Endodermal cell (in vitro differentiated cells): Measurements from ENCODE around the gene COL18A1. TPM values are rescaled to one million over a fixed set of nuclear protein-coding genes. Genes with fewer than 3 reads are reported as not detected.

Experiments used
- DNase-seq: peaks from one replicate; pipeline ENCODE4 v3.0.0-alpha.2; 2017
- H3K27ac ChIP-seq: 2 replicates; pipeline ENCODE4 v1.5.1; 2013; ENCODE audit warnings: mild to moderate bottlenecking, low read depth, low read length, moderate library complexity
- H3K27me3 ChIP-seq: 2 replicates; pipeline ENCODE4 v1.6.1; 2013; ENCODE audit warnings: mild to moderate bottlenecking, low read length, moderate library complexity; ENCODE audit not compliant: insufficient read depth, control insufficient read depth, poor library complexity, severe bottlenecking
- H3K36me3 ChIP-seq: 2 replicates; pipeline ENCODE4 v1.7.0; 2013; ENCODE audit warnings: mild to moderate bottlenecking, low read length, moderate library complexity; ENCODE audit not compliant: control insufficient read depth, insufficient read depth
- H3K4me1 ChIP-seq: one replicate; pipeline ENCODE4 v1.7.0; 2013; ENCODE audit warnings: low read length; ENCODE audit not compliant: control insufficient read depth, insufficient read depth
- H3K4me3 ChIP-seq: 2 replicates; pipeline ENCODE4 v1.5.1; 2013; ENCODE audit warnings: mild to moderate bottlenecking, low read length, moderate library complexity
- H3K9ac ChIP-seq: 2 replicates; pipeline ENCODE4 v1.6.1; 2013; ENCODE audit warnings: mild to moderate bottlenecking, low read length, moderate library complexity; ENCODE audit not compliant: poor library complexity, severe bottlenecking; ENCODE audit errors: extremely low read depth
- H3K9me3 ChIP-seq: 2 replicates; pipeline ENCODE4 v1.6.1; 2013; ENCODE audit warnings: mild to moderate bottlenecking, low read length, moderate library complexity; ENCODE audit not compliant: control insufficient read depth
- H3K27ac Mint-ChIP-seq: 2 replicates; pipeline ENCODE4 v1.8.0; 2020; ENCODE audit warnings: mixed read lengths
- H3K27me3 Mint-ChIP-seq: 2 replicates; pipeline ENCODE4 v1.8.0; 2021; ENCODE audit warnings: mild to moderate bottlenecking, mixed read lengths; ENCODE audit not compliant: insufficient read depth
- H3K36me3 Mint-ChIP-seq: 2 replicates; pipeline ENCODE4 v1.8.0; 2020; ENCODE audit warnings: low read depth, mixed read lengths
- H3K4me1 Mint-ChIP-seq: 2 replicates; pipeline ENCODE4 v1.8.0; 2020; ENCODE audit warnings: mixed read lengths
- H3K4me3 Mint-ChIP-seq: 2 replicates; pipeline ENCODE4 v1.8.0; 2020; ENCODE audit warnings: mild to moderate bottlenecking, moderate library complexity, mixed read lengths
- H3K9me3 Mint-ChIP-seq: 2 replicates; pipeline ENCODE4 v1.8.0; 2020; ENCODE audit warnings: mild to moderate bottlenecking, mixed read lengths
- CTCF ChIP-seq: fragments of 200-600 bp; sonication (generic); conservative IDR thresholded peaks from 2 replicates; pipeline ENCODE4 v1.5.0; 2021; ENCODE audit warnings: antibody characterized with exemption, mild to moderate bottlenecking
- WGBS, 2 experiments: methylation state at CpG; one replicate each; pipeline versions ENCODE4 v1.1.5 to v1.1.7; 2013; ENCODE audit warnings: missing lambda C conversion rate in 2 of 2, mixed read lengths in 1 of 2; ENCODE audit not compliant: insufficient coverage in 1 of 2, insufficient read length in 1 of 2; 5-methylcytosine and 5-hydroxymethylcytosine counted together
- total RNA-seq, 2 donors: library from RNA; stranded (reverse); fragmentation: NEBNext Ultra II Directional in 1 of 2; extraction: Animal tissue kit (Norgen Biotek cat#: 25700) in 1 of 2; gene quantifications; 2 replicates in 1 of 2; 3 replicates in 1 of 2; pipeline ENCODE4 v1.2.1, GENCODE V29; 2021

The COL18A1 gene
- total RNA-seq, 2 donors from 2014 or later, result 332 to 398 TPM

DNA sequence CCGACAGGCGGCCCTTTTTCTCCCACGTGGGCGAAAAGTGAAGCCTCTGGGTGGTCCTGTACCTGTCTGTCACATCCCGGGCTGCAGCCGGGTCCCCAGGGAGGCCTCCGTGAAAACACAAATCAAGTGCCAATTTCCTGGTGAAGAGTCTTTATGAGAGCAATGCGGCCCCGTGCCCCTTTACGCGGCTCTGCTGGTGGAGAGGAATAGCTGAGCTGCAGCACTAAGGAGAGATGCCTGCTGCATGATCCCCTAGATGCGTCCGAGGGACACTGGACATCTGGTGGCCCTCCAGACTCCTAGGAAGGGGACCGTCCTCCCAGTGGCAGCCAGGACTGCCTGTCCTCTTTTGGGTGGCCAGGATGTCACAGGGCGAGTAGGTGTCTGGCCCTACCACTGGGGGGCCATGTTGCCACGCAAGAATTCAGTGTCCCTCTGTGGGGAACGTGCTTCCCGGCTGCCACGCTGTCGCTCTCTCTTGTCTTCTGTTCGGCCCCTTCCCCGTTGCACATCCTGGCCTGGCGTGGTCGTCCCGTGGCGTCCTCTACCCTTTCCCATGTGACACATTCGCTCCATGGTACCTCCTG, 38.7 kb downstream of the COL18A1 start:
- TF ChIP-seq CTCF, result no peak
- no peaks in the 10 kb centered on the region for H3K4me1 ChIP-seq
- no peak overlapping the region for H3K27ac Mint-ChIP-seq
- H3K4me3 ChIP-seq, result no peak overlapping the region
- peaks cover 20% of the 10 kb centered on the region for H3K9me3 ChIP-seq
- H3K36me3 ChIP-seq, result peaks cover 47% of the 10 kb centered on the region
- H3K9ac ChIP-seq, result no peak overlapping the region
- no peaks in the 10 kb centered on the region for H3K27me3 ChIP-seq
- no peak overlapping the region for H3K27ac ChIP-seq
- no peaks in the 10 kb centered on the region for H3K4me1 Mint-ChIP-seq
- peaks cover 9% of the 10 kb centered on the region for H3K9me3 Mint-ChIP-seq
- WGBS, 2 experiments, result 96% methylated on average over 25 to 27 of the region's 27 CpGs
- H3K36me3 Mint-ChIP-seq, result peaks cover 62% of the 10 kb centered on the region
- DNase-seq, result no peak
- H3K27me3 Mint-ChIP-seq, result no peaks in the 10 kb centered on the region
- H3K4me3 Mint-ChIP-seq, result no peak overlapping the region

DNA sequence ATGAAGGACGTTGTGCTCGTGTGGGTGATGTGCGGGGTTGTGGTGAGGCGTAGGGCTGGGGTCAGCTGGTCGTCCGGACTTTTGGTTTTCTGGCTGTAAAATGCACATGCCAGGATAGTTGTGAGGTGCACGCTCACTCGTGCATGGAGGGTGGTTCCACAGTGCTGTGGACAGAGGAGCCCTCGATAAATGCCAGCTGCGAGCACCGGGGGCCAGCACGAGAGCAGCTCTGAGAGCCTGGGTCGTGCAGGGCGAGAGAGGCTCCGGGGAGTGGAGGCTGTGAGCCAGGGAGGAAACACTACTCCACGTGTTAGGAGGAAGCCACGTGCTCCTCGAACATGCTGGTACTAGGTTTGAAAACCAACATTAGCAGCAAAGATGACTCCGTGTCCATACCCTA, 39.4 kb downstream of the COL18A1 start:
- no peak overlapping the region for H3K9ac ChIP-seq
- no peak for DNase-seq
- H3K27ac ChIP-seq, result no peak overlapping the region
- Mint-ChIP-seq H3K36me3 (peaks cover 61% of the 10 kb centered on the region), H3K4me1 (no peaks in the 10 kb centered on the region), H3K9me3 (peaks cover 9% of the 10 kb centered on the region), H3K27me3 (no peaks in the 10 kb centered on the region), H3K4me3 (no peak overlapping the region), H3K27ac (no peak overlapping the region)
- H3K9me3 ChIP-seq, result peaks cover 20% of the 10 kb centered on the region
- H3K4me1 ChIP-seq, result no peaks in the 10 kb centered on the region
- WGBS, 2 experiments, result 93 to 95% methylated on average over 16 to 19 of the region's 19 CpGs
- no peaks in the 10 kb centered on the region for H3K27me3 ChIP-seq
- no peak overlapping the region for H3K4me3 ChIP-seq
- peaks cover 47% of the 10 kb centered on the region for H3K36me3 ChIP-seq
- TF ChIP-seq CTCF, result no peak

DNA sequence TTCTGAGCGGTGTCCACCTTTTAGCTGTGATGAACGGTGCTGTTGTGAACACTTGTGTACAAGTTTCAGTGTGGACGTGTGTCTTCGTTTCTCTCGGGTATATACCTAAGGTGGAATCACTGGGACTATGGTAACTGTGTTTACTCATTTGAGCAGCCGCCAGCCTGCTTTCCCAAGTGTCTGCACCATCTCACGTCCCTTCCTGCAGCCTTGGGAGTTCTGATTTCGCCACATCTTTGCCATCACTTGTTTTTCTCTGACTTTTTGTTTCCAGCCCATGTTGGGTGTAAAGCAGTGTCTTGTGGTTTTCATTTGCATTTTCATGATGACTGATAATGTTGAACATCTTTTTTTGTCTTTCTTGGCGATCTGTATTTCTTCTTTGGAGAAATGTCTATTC, 40.4 kb downstream of the COL18A1 start:
- no peak for TF ChIP-seq CTCF

More for the DNA sequence above, 40.4 kb downstream of the COL18A1 start:
- Histone ChIP-seq H3K27me3 (no peaks in the 10 kb centered on the region), H3K9me3 (peaks cover 20% of the 10 kb centered on the region), H3K36me3 (peaks cover 47% of the 10 kb centered on the region), H3K4me3 (no peak overlapping the region), H3K4me1 (no peaks in the 10 kb centered on the region), H3K9ac (no peak overlapping the region), H3K27ac (no peak overlapping the region)
- H3K27me3 Mint-ChIP-seq, result no peaks in the 10 kb centered on the region
- no peak overlapping the region for H3K4me3 Mint-ChIP-seq
- 99% methylated on average over 9 of the region's 9 CpGs for WGBS, 2 experiments
- H3K4me1 Mint-ChIP-seq, result no peaks in the 10 kb centered on the region
- peaks cover 58% of the 10 kb centered on the region for H3K36me3 Mint-ChIP-seq
- no peak overlapping the region for H3K27ac Mint-ChIP-seq
- DNase-seq, result no peak
- peaks cover 9% of the 10 kb centered on the region for H3K9me3 Mint-ChIP-seq
